CD4-positive, alpha-beta T cell treated with Interleukin-15 for 4 hours (primary cell): ENCODE measurements around the gene AKAP6.
"Not testable (repeated sequence)": the region's sequence is repeated elsewhere in the genome, so short reads cannot be mapped to it uniquely, and the experiment has no call there.

ENCODE experiments used
- DNase-seq: peaks from one replicate; pipeline ENCODE4 v3.0.0-alpha.2; 2020; ENCODE audit warnings: low spot score

Gene AKAP6

DNA sequence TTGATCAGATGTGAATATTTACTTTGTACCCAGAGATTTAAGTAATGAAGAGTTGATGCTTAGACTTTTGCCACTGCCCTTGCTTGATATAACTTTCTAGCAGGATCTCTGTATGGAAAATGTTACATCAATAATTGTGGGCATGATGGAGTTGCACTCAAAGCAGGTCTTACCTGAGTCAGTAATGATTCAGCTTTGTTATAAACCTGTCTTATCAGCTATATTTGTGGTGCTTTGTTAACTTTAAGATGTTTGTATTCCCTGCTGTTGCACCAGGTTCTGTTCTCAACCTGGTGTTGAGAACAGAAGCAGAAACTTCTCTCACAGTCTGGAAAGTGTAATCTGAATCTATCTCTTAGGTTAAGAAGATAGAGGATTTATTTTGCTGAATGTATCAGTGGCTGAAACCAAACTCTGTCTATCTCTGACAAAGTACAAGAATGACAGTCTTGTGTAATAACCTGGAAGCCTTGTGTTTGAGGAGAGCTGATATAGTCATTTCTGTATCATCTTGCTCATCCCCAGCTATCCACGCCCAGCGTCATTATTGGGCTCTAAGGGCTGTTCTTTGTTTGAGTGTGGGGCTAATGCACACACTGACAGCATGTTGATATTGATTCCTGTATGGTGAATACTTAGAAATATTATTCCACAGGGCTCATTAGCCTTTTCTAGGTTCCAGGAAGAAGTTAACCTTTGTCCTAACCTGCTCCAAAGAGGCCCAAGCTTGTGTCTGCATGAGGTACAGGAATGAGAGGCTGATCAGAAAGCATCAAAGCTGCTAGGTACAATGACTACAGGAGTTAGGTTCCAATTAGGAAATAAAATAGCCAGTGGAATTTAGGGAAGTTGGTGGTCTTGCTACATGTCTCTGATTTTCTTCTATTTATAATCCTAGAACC, 3.6 kb downstream of the AKAP6 start:
- DNase-seq, result no peak

DNA sequence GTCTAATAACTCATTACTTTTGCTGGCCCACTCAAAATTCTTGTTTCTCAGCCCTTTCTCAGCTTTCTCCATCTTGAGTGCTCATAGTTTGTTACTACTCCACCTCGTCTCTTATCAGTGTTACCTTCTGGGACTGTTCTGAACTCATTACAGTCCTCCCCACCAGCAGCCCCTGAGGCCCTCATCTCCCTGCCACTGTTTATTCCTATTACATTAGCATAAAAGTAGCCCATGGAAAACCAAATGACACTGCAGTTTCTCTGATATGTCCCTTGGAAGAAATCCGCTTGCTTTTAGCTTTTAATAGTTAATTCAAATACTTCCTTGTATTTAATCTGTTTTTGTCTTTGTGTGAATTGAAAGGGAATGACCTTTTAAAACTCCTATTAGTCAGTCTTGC, 7.6 kb downstream of the AKAP6 start:
- DNase-seq, result no peak

DNA sequence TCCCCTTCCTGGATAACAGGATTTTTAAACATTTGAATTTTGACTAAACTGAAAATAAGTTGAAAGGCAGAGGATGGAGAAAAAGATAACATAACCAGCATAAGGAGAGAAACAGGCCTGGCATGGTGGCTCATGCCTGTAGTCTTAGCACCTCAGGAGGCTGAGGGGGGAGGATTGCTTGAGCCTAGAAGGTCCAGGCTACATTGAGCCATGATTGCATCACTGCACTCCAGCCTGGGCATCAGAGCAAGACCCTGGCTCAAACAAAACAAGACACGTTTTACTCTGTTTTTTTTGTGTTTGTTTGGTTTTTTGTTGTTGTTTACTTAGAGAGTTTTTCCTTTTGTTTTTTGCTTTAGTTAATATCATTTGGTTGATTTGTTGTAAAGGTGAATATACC, 8.7 kb downstream of the AKAP6 start:
- DNase-seq, result no peak

DNA sequence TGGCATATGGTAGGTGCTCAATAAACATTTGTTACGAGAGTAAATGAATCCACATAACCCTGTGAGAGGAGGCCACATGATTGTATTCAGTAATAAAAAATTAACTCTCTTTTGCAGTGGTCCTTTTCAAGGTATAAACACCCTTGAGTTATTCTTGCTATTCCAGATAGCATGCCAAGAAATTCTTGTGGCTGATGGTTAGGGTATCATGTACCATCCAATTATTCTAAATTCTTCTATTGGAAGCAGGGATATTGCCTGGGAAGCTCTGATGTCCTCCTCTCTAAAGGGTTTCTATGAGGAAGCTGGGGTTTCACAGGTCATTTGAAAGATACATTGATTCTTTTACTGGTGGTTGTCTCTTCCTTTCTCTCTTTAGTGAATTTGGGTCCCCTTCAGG, 10.1 kb downstream of the AKAP6 start:
- DNase-seq, result no peak

DNA sequence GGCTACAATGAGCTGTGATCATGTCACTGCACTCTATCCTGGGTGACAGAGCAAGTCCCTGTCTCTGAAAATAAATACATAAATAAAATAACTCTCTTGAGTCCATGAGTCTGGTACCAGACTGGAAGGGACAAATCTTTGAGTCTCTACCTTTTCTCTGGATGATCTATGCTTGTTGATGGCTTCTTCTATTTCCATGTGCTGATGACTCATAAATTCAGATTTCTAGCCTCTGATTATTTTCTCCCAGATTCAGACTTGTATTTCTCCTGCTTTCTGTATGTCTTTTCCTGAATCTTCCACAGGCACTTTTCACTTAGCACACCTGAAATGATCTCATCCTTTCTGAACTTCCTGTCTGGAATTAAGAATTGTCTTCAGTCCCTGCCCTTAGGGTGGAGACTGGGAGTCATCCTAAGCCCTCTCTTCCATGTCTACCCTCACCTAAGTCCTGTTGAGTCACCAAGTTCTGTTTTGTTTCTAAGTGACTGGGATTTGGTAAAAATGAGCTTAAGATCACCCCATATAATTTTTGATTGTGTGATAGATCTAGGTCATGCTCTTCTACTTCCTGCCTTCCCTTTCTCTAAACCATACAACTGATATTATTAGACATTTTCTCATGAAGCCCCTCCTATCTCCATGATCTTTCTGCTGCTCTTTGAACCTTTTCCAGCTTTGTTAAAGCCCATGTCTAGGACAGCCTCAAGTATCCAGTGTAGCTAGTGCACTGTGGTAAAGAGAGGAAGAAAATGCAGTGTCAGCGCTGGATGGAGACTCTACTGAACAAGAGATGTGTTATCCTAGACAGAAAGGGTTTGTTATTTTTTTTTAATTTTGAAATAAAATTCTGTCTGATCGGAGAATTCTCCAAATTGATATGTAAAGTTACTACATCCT, 13.1 kb downstream of the AKAP6 start:
- DNase-seq, result no peak

DNA sequence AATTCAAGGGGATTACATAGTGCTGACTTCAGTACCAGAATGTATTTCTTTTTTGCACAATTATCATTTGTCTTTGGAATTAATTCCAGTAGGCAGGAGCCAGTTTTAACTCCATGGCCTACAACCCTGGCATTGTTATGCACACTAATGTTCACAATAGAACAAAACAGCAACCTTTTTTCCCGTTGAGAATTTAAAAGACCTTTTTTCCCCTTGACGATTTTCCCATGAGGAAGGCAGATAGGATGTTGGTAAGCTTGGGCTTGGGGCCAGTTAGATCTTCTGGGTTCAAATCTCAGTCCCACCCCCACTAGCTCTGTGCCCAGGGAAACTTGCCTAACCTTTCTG, 13.7 kb downstream of the AKAP6 start:
- no peak for DNase-seq

DNA sequence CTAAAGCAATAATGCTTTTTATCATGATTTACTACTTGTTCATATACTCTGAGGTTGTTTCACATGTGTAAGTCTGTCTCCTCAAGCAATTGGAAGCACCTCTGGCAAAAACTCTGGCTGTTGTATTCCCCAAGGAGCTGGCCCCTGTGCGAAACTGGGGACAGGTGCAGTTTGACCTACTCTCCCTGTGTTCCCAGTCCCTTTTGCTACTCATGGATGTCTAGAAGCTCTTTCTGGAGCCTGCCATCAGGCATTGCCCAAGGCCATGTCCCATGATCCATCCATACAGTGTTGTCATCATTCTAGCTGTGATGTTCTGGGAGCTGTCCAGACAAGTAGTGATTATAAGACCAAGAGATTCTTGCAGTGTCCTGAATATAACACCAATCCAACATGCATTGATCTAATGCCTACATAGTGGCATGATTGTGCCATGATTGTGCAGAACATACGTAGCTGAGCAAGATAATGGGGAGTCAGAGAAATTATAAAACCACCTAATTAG, 14.9 kb downstream of the AKAP6 start:
- DNase-seq, result no peak

DNA sequence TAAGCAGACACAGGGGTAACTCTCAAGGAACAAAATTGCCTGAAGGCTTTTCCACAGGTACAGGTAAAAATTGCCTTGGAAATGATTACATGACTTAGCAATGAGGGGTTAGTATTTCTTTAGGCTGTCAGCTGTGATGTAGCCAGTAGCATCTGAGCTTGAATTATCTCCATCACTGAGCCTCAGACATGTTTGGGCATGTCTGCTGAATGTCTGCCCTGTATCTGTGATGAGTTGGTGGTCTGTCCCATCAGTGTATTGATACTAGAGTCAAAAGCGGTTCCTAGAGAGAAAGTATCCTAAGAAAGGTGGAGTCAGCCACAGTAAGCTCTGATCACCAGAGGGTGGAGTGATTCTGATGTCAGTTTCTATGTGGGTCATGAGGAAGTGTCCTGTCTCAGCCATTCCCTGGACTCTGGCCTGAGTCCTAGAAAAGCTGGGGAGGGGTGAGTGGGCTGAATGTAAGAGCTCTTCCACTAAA, 16.3 kb downstream of the AKAP6 start:
- DNase-seq, result no peak

DNA sequence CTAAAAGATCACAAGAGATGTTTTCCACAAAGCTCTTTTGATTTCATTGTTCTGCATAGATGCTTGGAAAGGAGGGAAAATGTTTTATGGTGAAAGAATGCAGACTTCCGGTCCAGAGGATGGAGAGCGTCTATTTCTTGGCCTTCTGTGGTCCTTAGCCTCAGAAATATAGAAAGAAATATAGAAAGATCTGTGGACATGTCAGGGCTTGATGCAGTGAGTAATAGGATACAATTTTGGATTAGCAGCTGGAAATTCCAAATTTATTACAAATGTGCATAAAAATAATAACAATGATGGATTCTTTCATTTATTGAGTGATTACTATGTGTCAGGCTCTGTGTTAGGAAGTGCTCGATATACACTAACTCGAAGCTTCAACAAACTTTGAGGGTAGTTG, 20.2 kb downstream of the AKAP6 start:
- DNase-seq, result no peak

DNA sequence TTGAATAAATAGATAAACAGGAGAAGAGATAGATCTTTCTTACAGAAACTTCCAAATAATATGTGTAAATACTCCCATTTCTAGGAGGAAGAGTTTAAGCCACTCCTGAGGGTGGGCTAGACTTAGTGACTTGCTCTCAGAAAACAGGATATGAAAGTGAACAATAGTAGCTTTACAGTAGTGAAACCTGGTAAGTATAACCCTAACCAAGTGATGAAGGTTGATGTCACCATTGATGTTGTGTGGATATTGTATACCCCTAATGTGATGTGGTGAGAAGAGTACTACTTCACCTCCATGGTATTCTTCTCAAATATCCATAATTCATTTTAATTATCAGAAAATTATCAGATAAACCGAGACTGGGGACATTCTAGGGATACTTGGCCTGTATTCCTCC, 20.9 kb downstream of the AKAP6 start:
- no peak for DNase-seq

DNA sequence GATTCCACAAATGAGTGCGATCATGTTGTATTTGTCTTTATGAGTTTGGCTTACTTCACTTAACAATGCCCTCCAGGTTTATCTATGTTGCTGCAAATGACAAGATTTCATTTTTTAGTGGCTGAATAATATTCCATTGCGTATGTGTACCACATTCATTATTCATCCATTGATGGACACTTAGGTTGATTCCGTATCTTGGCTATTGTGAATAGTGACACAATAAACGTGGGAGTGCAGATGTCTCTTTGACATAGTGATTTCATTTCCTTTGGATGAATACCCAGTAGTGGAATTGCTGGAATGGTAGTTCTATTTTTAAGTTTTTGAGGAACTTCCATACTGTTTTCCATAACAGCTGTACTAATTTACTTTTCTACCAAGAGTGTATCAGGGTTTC, 23.5 kb downstream of the AKAP6 start:
- DNase-seq, result no peak

DNA sequence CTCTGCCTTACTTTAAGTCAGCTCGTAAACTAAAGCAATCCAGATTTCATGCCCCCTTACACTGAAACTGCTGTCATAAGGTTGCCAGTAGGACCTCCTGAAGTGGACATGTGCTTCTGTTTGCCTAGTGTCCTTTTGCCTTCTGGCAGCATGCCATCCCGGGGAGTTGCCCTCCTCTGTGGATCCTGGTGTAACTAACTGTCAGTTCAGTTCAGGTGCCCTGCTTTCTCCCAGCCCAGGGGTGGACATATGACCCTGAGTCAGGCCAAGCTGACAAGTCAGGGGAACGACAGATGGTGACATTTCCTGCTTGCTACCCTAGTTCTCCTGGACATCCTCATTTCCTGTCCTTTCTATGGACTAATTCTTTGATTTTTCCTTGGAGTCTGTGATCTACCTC, 25.6 kb downstream of the AKAP6 start:
- DNase-seq, result no peak

DNA sequence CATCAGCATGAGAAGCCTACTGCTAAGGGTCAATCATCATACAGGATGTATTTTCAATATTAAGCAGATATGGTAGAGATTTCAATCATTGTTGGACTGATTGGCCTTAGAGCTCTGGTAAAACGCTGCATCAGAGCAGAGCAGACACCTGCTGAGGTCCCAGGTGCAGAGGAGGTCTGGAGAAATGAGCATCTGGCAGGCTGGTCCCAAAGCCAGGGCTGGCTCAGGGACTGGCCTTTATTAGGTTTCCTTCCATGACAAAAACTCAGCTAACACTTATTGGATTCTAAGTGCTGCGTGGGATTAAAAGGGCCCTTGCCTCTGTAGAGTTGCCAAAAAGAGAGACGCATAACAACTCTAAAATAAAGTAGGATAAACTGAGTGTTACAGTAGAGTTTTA, 29.7 kb downstream of the AKAP6 start:
- no peak for DNase-seq

DNA sequence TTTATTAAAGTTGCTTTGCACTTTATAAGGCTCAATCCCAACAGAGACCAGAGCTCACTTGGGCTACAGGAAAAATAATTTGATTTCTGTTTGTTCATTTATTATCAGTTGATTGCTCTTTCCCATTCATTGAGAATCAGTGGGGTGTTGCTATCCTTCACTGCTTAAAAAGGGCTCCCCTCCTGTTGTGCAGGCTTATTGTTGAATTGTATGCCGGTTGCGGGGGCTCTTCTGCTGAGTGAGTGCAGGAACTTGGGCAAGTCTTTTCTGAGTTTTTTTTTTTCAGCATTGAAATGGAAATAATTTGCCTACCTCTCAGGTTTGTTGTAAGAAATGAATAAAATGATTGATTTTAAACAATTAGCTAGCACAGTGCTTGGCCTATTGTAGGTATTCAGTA, 32.6 kb downstream of the AKAP6 start:
- no peak for DNase-seq

DNA sequence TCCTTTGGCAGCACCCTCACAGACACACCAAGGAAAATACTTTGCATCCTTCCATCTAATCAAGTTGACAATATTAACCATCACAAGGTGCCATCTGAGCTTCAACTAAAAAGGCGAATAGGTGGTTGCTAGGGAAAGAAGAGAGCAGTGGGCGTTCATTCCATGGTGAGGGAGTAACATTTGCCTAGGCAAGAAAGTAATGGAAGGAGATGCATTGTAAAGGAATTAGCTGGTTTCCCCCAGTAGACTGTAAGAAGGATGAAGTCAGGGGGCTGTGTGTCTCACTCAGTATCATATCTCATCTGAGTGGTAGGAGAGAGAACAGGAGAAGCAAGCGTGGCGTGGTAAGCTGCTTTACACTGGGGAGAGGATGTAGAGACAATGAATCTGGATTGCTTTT, 34.7 kb downstream of the AKAP6 start:
- no peak for DNase-seq

DNA sequence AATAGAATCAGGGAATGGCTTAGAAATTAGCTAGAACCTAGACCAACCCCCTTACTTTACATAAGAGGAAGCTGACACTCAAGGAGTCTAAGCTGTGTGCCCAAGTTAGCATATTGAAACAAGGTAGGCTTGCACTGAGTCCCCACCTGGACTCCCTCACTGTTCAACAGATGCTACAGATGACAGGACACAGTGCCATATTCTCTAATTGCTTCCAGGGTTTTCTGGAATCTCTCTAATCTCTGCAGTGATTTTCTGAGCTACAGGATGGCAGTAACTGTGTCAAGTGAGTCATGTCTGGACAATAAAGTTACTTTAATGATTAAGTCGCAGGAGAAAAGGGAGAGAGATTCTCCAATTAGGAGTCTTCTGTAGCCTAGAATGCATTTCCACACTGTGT, 35.8 kb downstream of the AKAP6 start:
- DNase-seq, result no peak

DNA sequence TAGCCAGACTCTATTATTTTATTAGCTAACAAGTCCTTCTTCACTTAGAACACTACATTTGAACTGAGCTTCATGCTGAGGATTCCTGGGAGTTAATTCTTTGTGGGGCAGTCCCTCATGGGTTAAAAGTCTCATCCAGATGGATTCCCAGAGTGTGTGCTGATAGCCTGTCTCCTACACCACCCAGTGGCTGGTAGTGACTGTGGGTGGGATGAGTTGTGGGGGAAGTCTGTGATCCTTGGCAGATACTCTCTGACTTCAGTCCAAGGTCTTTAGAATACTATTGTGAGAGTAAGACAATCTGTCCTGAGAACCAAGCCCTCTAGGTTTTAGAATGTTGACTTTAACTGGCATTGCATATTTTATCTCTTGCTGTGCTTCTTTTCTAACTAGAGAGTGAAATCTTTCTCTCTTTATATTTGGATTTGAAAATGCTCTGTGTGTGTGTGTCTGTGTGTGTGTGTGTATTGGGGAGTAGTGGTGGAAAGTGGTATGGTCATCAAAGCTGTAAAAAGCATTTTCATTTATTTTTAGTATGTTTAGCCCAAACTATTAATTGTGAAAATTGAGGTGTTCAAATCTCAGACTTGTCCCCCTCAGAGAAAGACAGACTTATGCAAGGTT, 37.3 kb downstream of the AKAP6 start:
- no peak for DNase-seq

DNA sequence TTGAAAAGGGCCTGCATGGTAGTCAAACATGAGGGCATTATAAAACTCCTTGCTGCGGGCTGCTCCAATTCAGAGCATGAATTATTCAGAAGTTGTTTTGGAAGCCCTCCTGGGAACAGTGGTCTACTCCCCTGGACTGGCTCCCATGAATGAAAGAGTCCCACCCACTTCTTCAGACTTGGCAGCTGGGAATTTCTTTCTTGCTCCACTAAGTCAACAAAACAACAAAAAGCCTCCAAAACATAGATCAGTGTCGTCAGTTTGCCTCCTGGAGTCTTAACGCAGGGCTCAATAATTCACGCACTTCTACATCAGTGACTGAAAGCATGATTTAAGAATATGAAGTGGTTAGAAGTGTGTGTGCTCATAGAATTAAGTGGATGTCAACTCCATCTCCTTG, 37.9 kb downstream of the AKAP6 start:
- no peak for DNase-seq

DNA sequence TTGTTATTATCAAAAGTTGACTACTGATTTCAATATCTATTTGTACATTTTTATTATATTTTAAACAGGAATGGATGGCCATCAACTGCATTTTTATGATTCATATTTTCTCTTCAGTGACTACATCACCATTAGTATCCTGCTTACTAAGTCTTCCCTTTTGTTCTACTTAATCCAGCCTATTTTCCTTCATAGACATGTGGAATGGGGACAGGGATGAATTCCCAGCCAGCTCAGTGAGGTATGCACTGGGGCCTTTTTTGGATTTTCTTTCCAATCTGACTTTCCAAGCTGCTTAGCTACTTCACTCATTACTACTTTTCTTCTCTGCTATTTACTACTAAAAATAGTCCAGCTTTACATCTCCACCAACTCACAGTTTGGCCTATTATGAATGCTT, 38.4 kb downstream of the AKAP6 start:
- no peak for DNase-seq

DNA sequence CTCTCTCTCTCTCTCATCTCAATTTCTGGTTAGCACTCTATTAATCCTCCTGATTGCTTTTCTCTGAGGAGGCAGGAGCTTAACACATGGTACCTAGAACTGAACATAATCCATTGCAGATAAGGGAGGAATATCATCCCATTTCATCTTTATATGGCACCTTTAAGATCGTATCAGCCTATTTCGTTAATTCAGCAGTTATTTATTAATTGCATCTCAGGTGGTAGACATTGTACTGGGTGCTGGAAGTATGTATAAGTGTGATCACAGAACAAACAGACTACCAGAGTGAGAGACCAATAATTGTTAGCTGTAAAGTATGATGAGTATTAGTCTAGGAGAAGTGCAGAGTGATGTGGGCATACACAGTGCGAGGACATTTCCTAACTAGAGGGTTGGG, 39.0 kb downstream of the AKAP6 start:
- DNase-seq, result no peak

DNA sequence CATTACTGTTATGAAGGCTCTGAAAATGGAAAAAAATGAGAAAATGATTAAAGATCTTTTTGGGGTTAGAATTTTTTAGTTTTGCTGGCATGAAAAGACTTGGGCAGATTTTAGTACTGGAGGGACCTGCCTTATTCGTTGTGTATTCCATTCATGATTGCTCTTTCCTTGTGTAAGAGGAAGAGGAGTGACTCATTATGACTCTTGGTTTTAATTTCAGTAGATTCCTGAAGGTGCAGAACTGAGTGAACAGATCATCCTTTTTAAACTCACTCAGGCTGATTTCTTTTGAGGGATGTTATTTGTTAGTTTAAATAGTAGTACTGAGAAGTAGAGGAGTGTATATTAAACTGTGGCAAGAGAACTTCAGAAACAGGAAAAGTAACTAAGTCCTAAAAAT, 41.6 kb downstream of the AKAP6 start:
- DNase-seq, result no peak

DNA sequence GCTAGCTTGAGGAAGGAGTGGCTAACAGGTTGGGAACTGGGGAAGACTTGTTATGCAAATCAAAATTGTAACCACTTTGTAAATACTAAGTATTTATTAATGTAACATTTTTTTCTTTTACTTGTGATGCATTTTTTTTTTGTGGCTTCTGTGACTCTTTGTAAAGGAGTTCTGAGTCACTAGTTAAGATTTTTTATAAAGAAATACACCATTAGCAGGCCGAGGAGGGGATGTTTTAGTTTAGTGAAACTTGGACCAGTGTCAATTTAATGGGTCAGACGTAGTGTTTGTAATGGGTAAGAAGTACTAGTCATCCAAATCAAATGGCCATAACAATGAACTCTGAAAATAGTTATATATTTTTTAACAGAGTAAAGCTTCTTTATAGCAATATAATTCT, 43.1 kb downstream of the AKAP6 start:
- DNase-seq, result no peak

DNA sequence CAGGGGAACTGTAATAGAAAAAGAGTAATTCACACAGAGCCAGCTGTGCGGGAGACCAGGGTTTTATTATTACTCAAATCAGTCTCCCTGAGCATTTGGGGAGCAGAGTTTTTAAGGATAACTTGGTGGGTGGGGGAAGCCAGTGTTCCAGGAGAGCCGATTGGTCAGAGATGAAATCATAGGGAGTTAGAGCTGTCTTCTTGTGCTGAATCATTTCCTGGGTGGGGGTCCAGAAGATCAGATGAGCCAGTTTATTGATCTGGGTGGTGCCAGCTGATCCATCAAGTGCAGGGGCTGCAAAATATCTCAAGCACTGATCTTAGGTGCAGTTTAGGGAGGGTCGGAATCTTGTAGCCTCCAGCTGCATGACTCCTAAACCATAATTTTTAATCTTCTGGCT, 44.1 kb downstream of the AKAP6 start:
- not testable (repeated sequence) for DNase-seq
